Ascending aorta (tissue), 2 donors: ENCODE data around the gene TMIE. TPM values are rescaled to one million over a fixed set of nuclear protein-coding genes. Genes with fewer than 3 reads are reported as not detected.
A peak's percentile ranks its signal among the peaks of the same experiment; 100 is the strongest.

Experiments
- DNase-seq, 2 donors: peaks; one replicate each; pipeline ENCODE4 v3.0.0-alpha.2; 2019; ENCODE audit warnings: low spot score in 2 of 2
- H3K27ac ChIP-seq, 2 donors: fragments of 200-600 bp; sonication (generic); one replicate each; pipeline ENCODE4 v1.5.1; 2016 to 2017; ENCODE audit warnings: mild to moderate bottlenecking in 1 of 2
- H3K27me3 ChIP-seq: fragments of 200-600 bp; sonication (generic); one replicate; pipeline ENCODE4 v1.5.1; 2017
- H3K36me3 ChIP-seq, 2 donors: fragments of 200-600 bp; sonication (generic); one replicate each; pipeline ENCODE4 v1.5.1; 2016
- H3K4me1 ChIP-seq, 2 donors: fragments of 200-600 bp; sonication (generic); one replicate each; pipeline ENCODE4 v1.5.1; 2016 to 2017; ENCODE audit warnings: mild to moderate bottlenecking in 1 of 2
- H3K4me3 ChIP-seq, 2 donors: fragments of 200-600 bp; sonication (generic); one replicate each; pipeline ENCODE4 v1.5.1; 2016 to 2017; ENCODE audit warnings: mild to moderate bottlenecking in 1 of 2
- H3K9me3 ChIP-seq, 2 donors: fragments of 200-600 bp; sonication (generic); one replicate each; pipeline ENCODE4 v1.5.1; 2016
- intact Hi-C: fragments of 100-400 bp; cut with DNase I; formaldehyde crosslinking; loops from one replicate; pipeline ENCODE4 v1.15.1; 2023
- total RNA-seq: library from RNA; depleted of rRNA; stranded (reverse); fragments of >200 nt; gene quantifications from one replicate; pipeline ENCODE4 v1.1.0, GENCODE V29; 2016
- TF ChIP-seq, protein P1 (sequence below), 3 experiments: fragments of 200-600 bp in 2 of 3; fragments of 450-650 bp in 1 of 3; sonication (generic) in 2 of 3; IDR thresholded peaks; one replicate each; pipeline ENCODE4 v1.5.1; 2016 to 2019; ENCODE audit warnings: antibody characterized with exemption in 3 of 3, mild to moderate bottlenecking in 1 of 3, moderate library complexity in 1 of 3

Gene TMIE
- total RNA-seq, 1 donor from 2014 or later, result 8.5 TPM

DNA sequence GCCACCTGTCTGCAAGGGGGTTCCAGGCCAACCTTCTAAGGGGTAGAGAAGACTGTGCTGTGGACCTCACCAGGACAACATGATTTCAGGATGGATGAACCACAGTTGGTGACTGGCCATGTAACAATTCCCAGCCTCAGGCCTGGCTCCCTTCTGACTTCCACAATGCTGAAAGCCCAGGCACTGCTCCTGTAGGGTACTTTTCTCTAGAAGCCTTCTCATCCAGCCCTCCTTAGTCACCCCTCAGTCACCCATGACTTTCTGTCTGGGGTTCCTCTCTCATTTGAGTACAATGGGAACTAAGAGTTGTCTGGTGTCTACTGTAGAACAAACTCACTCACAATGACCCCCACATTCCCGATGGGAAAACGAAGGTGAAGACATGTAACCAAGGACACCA, 16.3 kb upstream of the TMIE start:
- no peak overlapping the region for H3K27ac ChIP-seq
- no peak overlapping the region for H3K4me3 ChIP-seq
- intact Hi-C loops, result no loop called here
- no peaks in the 10 kb centered on the region for H3K4me1 ChIP-seq
- H3K36me3 ChIP-seq, result peaks cover 28 to 53% of the 10 kb centered on the region in 2 donors
- no peak for DNase-seq
- TF ChIP-seq, protein P1, sequence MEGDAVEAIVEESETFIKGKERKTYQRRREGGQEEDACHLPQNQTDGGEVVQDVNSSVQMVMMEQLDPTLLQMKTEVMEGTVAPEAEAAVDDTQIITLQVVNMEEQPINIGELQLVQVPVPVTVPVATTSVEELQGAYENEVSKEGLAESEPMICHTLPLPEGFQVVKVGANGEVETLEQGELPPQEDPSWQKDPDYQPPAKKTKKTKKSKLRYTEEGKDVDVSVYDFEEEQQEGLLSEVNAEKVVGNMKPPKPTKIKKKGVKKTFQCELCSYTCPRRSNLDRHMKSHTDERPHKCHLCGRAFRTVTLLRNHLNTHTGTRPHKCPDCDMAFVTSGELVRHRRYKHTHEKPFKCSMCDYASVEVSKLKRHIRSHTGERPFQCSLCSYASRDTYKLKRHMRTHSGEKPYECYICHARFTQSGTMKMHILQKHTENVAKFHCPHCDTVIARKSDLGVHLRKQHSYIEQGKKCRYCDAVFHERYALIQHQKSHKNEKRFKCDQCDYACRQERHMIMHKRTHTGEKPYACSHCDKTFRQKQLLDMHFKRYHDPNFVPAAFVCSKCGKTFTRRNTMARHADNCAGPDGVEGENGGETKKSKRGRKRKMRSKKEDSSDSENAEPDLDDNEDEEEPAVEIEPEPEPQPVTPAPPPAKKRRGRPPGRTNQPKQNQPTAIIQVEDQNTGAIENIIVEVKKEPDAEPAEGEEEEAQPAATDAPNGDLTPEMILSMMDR (IDR thresholded peaks at IDR 0.05), result no peak
- no peaks in the 10 kb centered on the region for H3K27me3 ChIP-seq
- no peaks in the 10 kb centered on the region for H3K9me3 ChIP-seq

DNA sequence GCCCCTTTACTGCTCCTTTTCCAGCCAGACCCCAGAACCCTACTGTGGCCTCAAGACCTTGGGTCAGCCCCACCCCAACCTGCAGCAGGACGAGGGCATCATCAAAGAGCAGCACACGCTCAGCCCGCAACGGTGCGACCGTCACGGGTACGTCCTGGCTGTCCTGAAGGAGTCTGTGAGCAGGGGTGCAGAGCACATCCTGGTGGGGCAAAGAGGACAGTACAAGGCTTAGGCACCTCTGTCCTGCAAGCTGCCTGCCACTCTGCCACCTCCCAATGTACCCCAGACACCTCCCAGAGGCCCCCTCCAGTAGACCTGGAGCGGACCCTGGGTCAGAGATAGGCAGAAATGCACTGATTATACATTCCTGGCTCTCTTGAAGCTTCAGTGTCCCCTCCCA, 15.7 kb upstream of the TMIE start:
- TF ChIP-seq, protein P1 (IDR thresholded peaks at IDR 0.05), result no peak
- intact Hi-C loops, result no loop called here
- H3K36me3 ChIP-seq, result peaks cover 28 to 53% of the 10 kb centered on the region in 2 donors
- H3K27ac ChIP-seq, result no peak overlapping the region
- no peaks in the 10 kb centered on the region for H3K27me3 ChIP-seq
- H3K4me1 ChIP-seq, result no peaks in the 10 kb centered on the region
- H3K9me3 ChIP-seq, result no peaks in the 10 kb centered on the region
- DNase-seq, result no peak
- H3K4me3 ChIP-seq, result no peak overlapping the region

DNA sequence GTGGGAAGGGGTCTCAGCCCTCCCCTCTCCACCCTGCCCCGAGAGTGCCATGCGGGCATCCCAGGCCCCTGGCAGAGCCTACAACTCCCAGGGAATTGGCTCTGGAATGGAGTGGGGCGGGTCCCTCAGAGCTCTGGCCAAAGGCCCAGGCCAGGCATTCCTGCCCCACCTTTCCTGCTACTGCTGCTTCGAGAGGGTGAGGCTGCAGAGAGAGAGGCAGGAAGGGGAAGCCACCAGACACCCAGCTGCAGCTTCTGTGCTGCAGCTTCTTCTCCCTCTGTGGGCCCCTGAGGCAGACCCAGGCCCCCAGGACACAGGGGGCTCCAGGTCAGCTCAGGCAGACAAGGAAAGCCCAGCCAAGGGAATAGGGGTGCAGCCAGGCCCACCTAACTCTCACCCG, 10.4 kb upstream of the TMIE start:
- intact Hi-C loops, result no loop called here
- no peak overlapping the region for H3K4me3 ChIP-seq
- no peak overlapping the region for H3K27ac ChIP-seq
- peaks cover 5 to 13% of the 10 kb centered on the region in 2 donors for H3K36me3 ChIP-seq
- no peaks in the 10 kb centered on the region for H3K9me3 ChIP-seq
- peaks cover 13 to 35% of the 10 kb centered on the region in 2 donors for H3K4me1 ChIP-seq
- H3K27me3 ChIP-seq, result no peaks in the 10 kb centered on the region
- no peak for DNase-seq
- TF ChIP-seq, protein P1 (IDR thresholded peaks at IDR 0.05), result no peak

DNA sequence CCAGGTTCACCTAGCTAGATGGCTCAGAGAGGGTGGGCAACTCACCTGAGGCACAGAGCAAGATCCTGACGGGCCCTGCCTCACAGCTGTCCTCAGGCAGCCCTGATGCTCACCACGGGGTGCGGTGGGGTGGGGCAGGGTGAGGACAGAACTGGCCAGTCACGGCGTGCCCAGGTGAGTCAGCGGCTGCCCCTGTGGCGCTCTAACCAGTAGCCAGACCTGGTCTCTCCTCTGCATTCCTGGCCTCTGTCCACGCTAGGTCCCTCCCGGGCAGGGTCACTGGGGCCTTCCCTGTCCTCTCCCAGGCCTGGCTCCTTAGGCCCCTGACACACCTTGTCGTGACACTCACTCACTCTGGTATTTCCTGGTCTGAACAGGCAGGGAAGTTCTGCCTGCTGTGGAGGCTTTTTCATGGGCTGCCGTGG, 8.6 kb upstream of the TMIE start:
- peak overlapping the region; percentile 83 to 93 for H3K27ac ChIP-seq
- TF ChIP-seq, protein P1 (IDR thresholded peaks at IDR 0.05), result no peak
- no peaks in the 10 kb centered on the region for H3K9me3 ChIP-seq
- H3K36me3 ChIP-seq, result peaks cover 3 to 9% of the 10 kb centered on the region in 2 donors
- H3K4me3 ChIP-seq, result peak overlapping the region; percentile 74 to 89
- intact Hi-C loops, result no loop called here
- DNase-seq, result peak in 1 of 2 donors; percentile 69
- H3K27me3 ChIP-seq, result no peaks in the 10 kb centered on the region
- peaks cover 21 to 52% of the 10 kb centered on the region in 2 donors for H3K4me1 ChIP-seq

DNA sequence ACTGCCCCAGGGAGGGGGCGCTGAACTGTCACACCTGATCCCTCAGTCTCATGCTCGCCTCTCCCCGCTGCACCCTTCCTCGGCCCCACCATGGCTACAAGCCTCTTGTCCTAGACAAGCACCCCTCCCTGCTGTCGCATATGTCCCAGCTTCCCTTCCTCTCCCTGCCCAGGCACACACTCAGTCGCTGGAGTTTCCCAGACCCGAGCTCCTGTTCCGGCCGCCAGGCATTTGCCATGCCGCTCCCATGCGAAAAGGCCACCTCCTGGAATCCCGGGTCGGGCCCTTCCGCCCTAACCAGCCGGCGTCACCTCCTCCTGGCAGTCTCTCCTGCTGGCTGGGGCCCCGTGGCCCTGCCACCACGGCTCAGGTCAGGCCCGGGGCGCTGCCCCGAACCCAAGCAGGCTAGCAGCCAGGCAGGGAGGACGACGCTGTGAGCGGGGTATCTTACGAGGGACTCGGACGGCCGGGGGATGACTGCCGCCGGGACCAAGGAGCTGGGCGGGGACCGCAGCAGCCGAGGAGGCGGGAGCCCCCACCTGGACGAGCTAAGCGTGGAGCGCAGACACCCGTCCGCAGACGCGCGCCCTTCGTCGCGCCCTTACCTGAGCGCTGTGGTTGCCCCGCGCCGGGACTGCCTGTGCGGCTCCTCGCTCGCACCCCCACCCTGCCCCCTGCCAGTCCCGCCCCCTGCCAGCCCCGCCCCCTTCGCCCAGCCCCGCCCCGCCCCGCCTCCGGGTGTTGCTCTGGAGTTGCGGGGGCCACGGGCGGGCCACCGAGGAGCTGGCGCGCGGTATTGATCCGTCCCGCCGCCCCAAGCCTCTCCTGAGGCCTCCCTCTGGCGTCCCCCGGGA, 7.9 kb upstream of the TMIE start, which contains the start of gene ALS2CL:
Gene ALS2CL (minus strand): TSS at position 642 of the 854 bp plus-strand sequence. CDS start 4,239 bp downstream, outside the sequence.
- peak in 1 of 2 donors; percentile 81 for DNase-seq
- TF ChIP-seq, protein P1 (IDR thresholded peaks at IDR 0.05), result no peak
- H3K4me1 ChIP-seq, result peaks cover 21 to 52% of the 10 kb centered on the region in 2 donors

More for the DNA sequence above, 7.9 kb upstream of the TMIE start, which contains the start of gene ALS2CL:
- H3K4me3 ChIP-seq, result peak within 1 kb of the TSS; percentile 74 to 89
- no peaks in the 10 kb centered on the region for H3K27me3 ChIP-seq
- intact Hi-C loops, result no loop called here
- H3K36me3 ChIP-seq, result peaks cover 0 to 2% of the 10 kb centered on the region in 2 donors
- no peaks in the 10 kb centered on the region for H3K9me3 ChIP-seq
- peak within 1 kb of the TSS; percentile 83 to 93 for H3K27ac ChIP-seq
